Right lobe of liver (tissue), 4 donors: ENCODE results near the gene IL1F10.
"Not testable (repeated sequence)": the region's sequence is repeated elsewhere in the genome, so short reads cannot be mapped to it uniquely, and the experiment has no call there.

Experiments
- CTCF ChIP-seq, 4 donors: fragments of 200-600 bp in 3 of 4; fragments of 450-650 bp in 1 of 4; IDR thresholded peaks; one replicate each; pipeline versions ENCODE4 v1.5.1 to v1.8.0; 2016 to 2022; ENCODE audit warnings: antibody characterized with exemption in 4 of 4, mild to moderate bottlenecking in 2 of 4
- POLR2A ChIP-seq: fragments of 450-650 bp; IDR thresholded peaks from one replicate; pipeline ENCODE4 v1.6.1; 2017; ENCODE audit warnings: antibody characterized with exemption, mild to moderate bottlenecking
- donor health status: DM: no; HTN: no; CAD: no.
- donor health status: DM: no; HTN: no; CAD: no.
- donor health status: DM: no; HTN: yes; CAD: no.

GRCh38 chr2:113096842-113097618 lies 29.3 kb downstream of the IL1F10 start:
- TF ChIP-seq CTCF (IDR thresholded peaks at IDR 0.05); POLR2A: not testable (repeated sequence)
